ENCODE data around the gene LCN6.

Gene LCN6

GRCh38 chr9:136728080-136728547, 20.2 kb downstream of the LCN6 start:
- peaks cover 19% of the 10 kb centered on the region for H3K79me1 ChIP-seq (ENCODE audit: low read length)
- peak overlapping the region; percentile 94 for H3K4me3 ChIP-seq (ENCODE audit: low read depth, low read length)
- peak overlapping the region; percentile 82 for H3K4ac ChIP-seq (ENCODE audit: low read depth, low read length)
- peak overlapping the region; percentile 89 for H4K91ac ChIP-seq (ENCODE audit: low read depth, low read length)
- H3K9me3 ChIP-seq (ENCODE audit: insufficient read depth, low read depth, low read length): peaks cover 6% of the 10 kb centered on the region
- peaks cover 32 to 33% of the 10 kb centered on the region in 2 experiments for H3K36me3 ChIP-seq (ENCODE audit: control insufficient read depth in 1 of 2, insufficient read depth in 2 of 2, low read length in 2 of 2)
- peak overlapping the region; percentile 97 for H4K12ac ChIP-seq (ENCODE audit: low read depth, low read length)
- H3K79me2 ChIP-seq (ENCODE audit: control insufficient read depth, insufficient read depth, low read length, poor library complexity): peaks cover 12% of the 10 kb centered on the region
- WGBS (ENCODE audit: extremely low coverage, insufficient coverage, insufficient read length): no CpG with 5 or more reads among the region's 66 CpGs
- peak overlapping the region; percentile 87 for H2BK120ac ChIP-seq (ENCODE audit: insufficient read depth, low read length, poor library complexity)
- peak overlapping the region; percentile 55 for H2BK5ac ChIP-seq (ENCODE audit: low read depth, low read length, poor library complexity)
- H2AK5ac ChIP-seq (ENCODE audit: low read length): peak overlapping the region; percentile 45
- no peaks in the 10 kb centered on the region for H3K27me3 ChIP-seq (ENCODE audit: insufficient read depth, low read length)
- H3K18ac ChIP-seq (ENCODE audit: low read length): peak overlapping the region; percentile 83
- H3K4me2 ChIP-seq (ENCODE audit: low read length): peak overlapping the region; percentile 93
- peak overlapping the region; percentile 11 for H2BK12ac ChIP-seq (ENCODE audit: low read length)
- DNase-seq: peak; percentile 54 to 80
- H3K14ac ChIP-seq (ENCODE audit: low read length): peak overlapping the region; percentile 94
- H4K8ac ChIP-seq (ENCODE audit: low read depth, low read length): peak overlapping the region; percentile 94
- no peak overlapping the region for H3K27ac ChIP-seq (ENCODE audit: low read depth, low read length)
- peak overlapping the region; percentile 89 for H2AFZ ChIP-seq (ENCODE audit: insufficient read depth, low read length, poor library complexity)
- peaks cover 14 to 18% of the 10 kb centered on the region in 2 experiments for H3K4me1 ChIP-seq (ENCODE audit: control insufficient read depth in 1 of 2, insufficient read depth in 2 of 2, low read length in 2 of 2)
- H3K23ac ChIP-seq (ENCODE audit: low read length): no peak overlapping the region
- H3K9ac ChIP-seq (ENCODE audit: low read length): peak overlapping the region; percentile 94

GRCh38 chr9:136726631-136727191, 21.6 kb downstream of the LCN6 start:
- H3K4ac ChIP-seq (ENCODE audit: low read depth, low read length): peak overlapping the region; percentile 4
- H3K79me2 ChIP-seq (ENCODE audit: control insufficient read depth, insufficient read depth, low read length, poor library complexity): peaks cover 12% of the 10 kb centered on the region
- H3K36me3 ChIP-seq (ENCODE audit: control insufficient read depth in 1 of 2, insufficient read depth in 2 of 2, low read length in 2 of 2): peaks cover 46 to 47% of the 10 kb centered on the region in 2 experiments
- H3K18ac ChIP-seq (ENCODE audit: low read length): no peak overlapping the region
- H2BK120ac ChIP-seq (ENCODE audit: insufficient read depth, low read length, poor library complexity): no peak overlapping the region
- H3K27me3 ChIP-seq (ENCODE audit: insufficient read depth, low read length): no peaks in the 10 kb centered on the region
- no peak overlapping the region for H3K27ac ChIP-seq (ENCODE audit: low read depth, low read length)
- peak in 1 of 2 donors; percentile 55 for DNase-seq
- no peak overlapping the region for H3K23ac ChIP-seq (ENCODE audit: low read length)
- peaks cover 3% of the 10 kb centered on the region for H3K9me3 ChIP-seq (ENCODE audit: insufficient read depth, low read depth, low read length)
- no peak overlapping the region for H3K4me3 ChIP-seq (ENCODE audit: low read depth, low read length)
- H2AK5ac ChIP-seq (ENCODE audit: low read length): no peak overlapping the region
- no CpG with 5 or more reads among the region's 18 CpGs for WGBS (ENCODE audit: extremely low coverage, insufficient coverage, insufficient read length)
- H4K12ac ChIP-seq (ENCODE audit: low read depth, low read length): no peak overlapping the region
- H3K4me1 ChIP-seq (ENCODE audit: control insufficient read depth in 1 of 2, insufficient read depth in 2 of 2, low read length in 2 of 2): peaks cover 14 to 18% of the 10 kb centered on the region in 2 experiments
- no peak overlapping the region for H2BK12ac ChIP-seq (ENCODE audit: low read length)
- no peak overlapping the region for H3K9ac ChIP-seq (ENCODE audit: low read length)
- no peak overlapping the region for H2BK5ac ChIP-seq (ENCODE audit: low read depth, low read length, poor library complexity)
- no peak overlapping the region for H3K14ac ChIP-seq (ENCODE audit: low read length)
- H2AFZ ChIP-seq (ENCODE audit: insufficient read depth, low read length, poor library complexity): no peak overlapping the region
- H3K79me1 ChIP-seq (ENCODE audit: low read length): peaks cover 19% of the 10 kb centered on the region
- no peak overlapping the region for H4K91ac ChIP-seq (ENCODE audit: low read depth, low read length)
- H3K4me2 ChIP-seq (ENCODE audit: low read length): peak overlapping the region; percentile 93
- H4K8ac ChIP-seq (ENCODE audit: low read depth, low read length): no peak overlapping the region

- Histone ChIP-seq H3K36me3 (ENCODE audit: control insufficient read depth in 1 of 2, insufficient read depth in 2 of 2, low read length in 2 of 2) (peaks cover 52 to 53% of the 10 kb centered on the region in 2 experiments), H2BK5ac (ENCODE audit: low read depth, low read length, poor library complexity) (peak overlapping the region; percentile 4), H2BK120ac (ENCODE audit: insufficient read depth, low read length, poor library complexity) (no peak overlapping the region), H3K9me3 (ENCODE audit: insufficient read depth, low read depth, low read length) (peaks cover 3% of the 10 kb centered on the region), H3K4me1 (ENCODE audit: control insufficient read depth in 1 of 2, insufficient read depth in 2 of 2, low read length in 2 of 2) (peaks cover 14 to 18% of the 10 kb centered on the region in 2 experiments), H4K8ac (ENCODE audit: low read depth, low read length) (no peak overlapping the region), H3K79me1 (ENCODE audit: low read length) (peaks cover 19% of the 10 kb centered on the region), H2AK5ac (ENCODE audit: low read length) (no peak overlapping the region), H3K27ac (ENCODE audit: low read depth, low read length) (peak overlapping the region; percentile 56), H3K27me3 (ENCODE audit: insufficient read depth, low read length) (no peaks in the 10 kb centered on the region), H3K4ac (ENCODE audit: low read depth, low read length) (peak overlapping the region; percentile 13), H3K9ac (ENCODE audit: low read length) (no peak overlapping the region), H3K79me2 (ENCODE audit: control insufficient read depth, insufficient read depth, low read length, poor library complexity) (peaks cover 12% of the 10 kb centered on the region), H4K91ac (ENCODE audit: low read depth, low read length) (no peak overlapping the region), H3K4me3 (ENCODE audit: low read depth, low read length) (no peak overlapping the region), H3K18ac (ENCODE audit: low read length) (peak overlapping the region; percentile 23), H3K4me2 (ENCODE audit: low read length) (peak overlapping the region; percentile 93), H4K12ac (ENCODE audit: low read depth, low read length) (peak overlapping the region; percentile 9), H3K14ac (ENCODE audit: low read length) (peak overlapping the region; percentile 36), H3K23ac (ENCODE audit: low read length) (no peak overlapping the region), H2AFZ (ENCODE audit: insufficient read depth, low read length, poor library complexity) (no peak overlapping the region), H2BK12ac (ENCODE audit: low read length) (no peak overlapping the region)
- no CpG with 5 or more reads among the region's 16 CpGs for WGBS (ENCODE audit: extremely low coverage, insufficient coverage, insufficient read length)
- no peak for DNase-seq
Measured at GRCh38 chr9:136726118-136726517, 22.2 kb downstream of the LCN6 start.

DNA sequence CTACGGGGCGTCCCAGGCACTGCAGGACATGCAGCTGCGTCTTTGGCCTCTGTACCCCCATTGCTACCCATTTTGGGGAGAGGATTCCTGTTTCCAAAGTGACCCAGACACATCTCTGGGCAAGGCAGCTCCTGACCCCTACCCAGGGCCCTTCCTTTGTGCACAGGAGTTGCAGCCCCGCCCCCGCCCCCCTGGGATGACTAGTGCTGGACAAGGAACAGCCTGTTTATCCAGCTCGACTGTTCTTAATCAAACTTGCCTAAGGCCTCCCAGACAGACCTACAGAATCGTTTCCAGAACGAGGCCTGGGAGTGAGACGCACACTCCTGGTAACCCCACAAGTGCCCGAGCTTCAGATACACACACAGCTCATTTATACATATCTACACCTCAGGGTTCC, 22.7 kb downstream of the LCN6 start:
- DNase-seq: peak in 1 of 2 donors; percentile 22
- Histone ChIP-seq H2BK5ac (ENCODE audit: low read depth, low read length, poor library complexity) (peak overlapping the region; percentile 4), H3K9ac (ENCODE audit: low read length) (peak overlapping the region; percentile 12), H3K36me3 (ENCODE audit: control insufficient read depth in 1 of 2, insufficient read depth in 2 of 2, low read length in 2 of 2) (peaks cover 54 to 55% of the 10 kb centered on the region in 2 experiments), H3K18ac (ENCODE audit: low read length) (no peak overlapping the region), H4K91ac (ENCODE audit: low read depth, low read length) (no peak overlapping the region), H3K9me3 (ENCODE audit: insufficient read depth, low read depth, low read length) (peaks cover 3% of the 10 kb centered on the region), H2BK12ac (ENCODE audit: low read length) (no peak overlapping the region), H2BK120ac (ENCODE audit: insufficient read depth, low read length, poor library complexity) (no peak overlapping the region), H2AFZ (ENCODE audit: insufficient read depth, low read length, poor library complexity) (no peak overlapping the region), H3K79me1 (ENCODE audit: low read length) (peaks cover 19% of the 10 kb centered on the region), H2AK5ac (ENCODE audit: low read length) (no peak overlapping the region), H3K79me2 (ENCODE audit: control insufficient read depth, insufficient read depth, low read length, poor library complexity) (peaks cover 12% of the 10 kb centered on the region), H3K4me2 (ENCODE audit: low read length) (peak overlapping the region; percentile 93), H3K4ac (ENCODE audit: low read depth, low read length) (no peak overlapping the region), H4K12ac (ENCODE audit: low read depth, low read length) (no peak overlapping the region), H3K4me3 (ENCODE audit: low read depth, low read length) (no peak overlapping the region), H3K14ac (ENCODE audit: low read length) (no peak overlapping the region), H3K23ac (ENCODE audit: low read length) (no peak overlapping the region), H4K8ac (ENCODE audit: low read depth, low read length) (no peak overlapping the region), H3K4me1 (ENCODE audit: control insufficient read depth in 1 of 2, insufficient read depth in 2 of 2, low read length in 2 of 2) (peaks cover 14 to 18% of the 10 kb centered on the region in 2 experiments), H3K27me3 (ENCODE audit: insufficient read depth, low read length) (no peaks in the 10 kb centered on the region), H3K27ac (ENCODE audit: low read depth, low read length) (peak overlapping the region; percentile 56)
- no CpG with 5 or more reads among the region's 10 CpGs for WGBS (ENCODE audit: extremely low coverage, insufficient coverage, insufficient read length)
